HPDE6-E6E7 (cell line): ENCODE data around the gene DDAH1.
A peak's percentile ranks its signal among the peaks of the same experiment; 100 is the strongest.

Source experiments
- DNase-seq: peaks from one replicate; pipeline ENCODE4 v3.0.0; 2011; ENCODE audit warnings: missing footprints; ENCODE audit errors: extremely low spot score

The DDAH1 gene

GRCh38 chr1:85328713-85329397 lies 136.1 kb downstream of the DDAH1 start:
- peak; percentile 73 for DNase-seq

- DNase-seq, result no peak
Observed at GRCh38 chr1:85327759-85328158, 137.2 kb downstream of the DDAH1 start.

GRCh38 chr1:85326851-85327250 lies 138.1 kb downstream of the DDAH1 start:
- no peak for DNase-seq

GRCh38 chr1:85326336-85326735 lies 138.6 kb downstream of the DDAH1 start:
- no peak for DNase-seq

- DNase-seq, result peak; percentile 27
Observed at GRCh38 chr1:85325920-85326319, 139.0 kb downstream of the DDAH1 start.

- no peak for DNase-seq
Observed at GRCh38 chr1:85323770-85324169, 141.2 kb downstream of the DDAH1 start.

- DNase-seq, result no peak
Observed at GRCh38 chr1:85322655-85323054, 142.3 kb downstream of the DDAH1 start.

GRCh38 chr1:85321237-85321964 lies 143.6 kb downstream of the DDAH1 start:
- DNase-seq, result no peak

GRCh38 chr1:85320371-85321131 lies 144.4 kb downstream of the DDAH1 start:
- no peak for DNase-seq

GRCh38 chr1:85319931-85320330 lies 145.0 kb downstream of the DDAH1 start:
- DNase-seq, result no peak

- no peak for DNase-seq
Observed at GRCh38 chr1:85319491-85319890, 145.5 kb downstream of the DDAH1 start.

- no peak for DNase-seq
Observed at GRCh38 chr1:85318217-85318616, 146.7 kb downstream of the DDAH1 start.

GRCh38 chr1:85317560-85317959 lies 147.4 kb downstream of the DDAH1 start:
- DNase-seq, result no peak

GRCh38 chr1:85316321-85316720 lies 148.6 kb downstream of the DDAH1 start:
- DNase-seq, result no peak

GRCh38 chr1:85315789-85316188 lies 149.2 kb downstream of the DDAH1 start:
- no peak for DNase-seq

GRCh38 chr1:85314726-85315125 lies 150.2 kb downstream of the DDAH1 start:
- no peak for DNase-seq

GRCh38 chr1:85313888-85314696 lies 150.9 kb downstream of the DDAH1 start:
- no peak for DNase-seq

GRCh38 chr1:85311818-85312217 lies 153.1 kb downstream of the DDAH1 start:
- no peak for DNase-seq

GRCh38 chr1:85308833-85309350 lies 156.1 kb downstream of the DDAH1 start:
- no peak for DNase-seq

- peak; percentile 76 for DNase-seq
Observed at GRCh38 chr1:85307987-85308832, 156.7 kb downstream of the DDAH1 start.

- DNase-seq, result no peak
Observed at GRCh38 chr1:85306236-85306635, 158.7 kb downstream of the DDAH1 start.
